HG02852 (cell line): ENCODE data around the gene IGSF3.

ENCODE experiments used
- ATAC-seq: cut with Tn5 transposase; IDR thresholded peaks from one replicate; pipeline ENCODE4 v1.9.1; 2021; ENCODE audit warnings: mild to moderate bottlenecking, moderate library complexity; ENCODE audit not compliant: unreplicated experiment

The IGSF3 gene

DNA sequence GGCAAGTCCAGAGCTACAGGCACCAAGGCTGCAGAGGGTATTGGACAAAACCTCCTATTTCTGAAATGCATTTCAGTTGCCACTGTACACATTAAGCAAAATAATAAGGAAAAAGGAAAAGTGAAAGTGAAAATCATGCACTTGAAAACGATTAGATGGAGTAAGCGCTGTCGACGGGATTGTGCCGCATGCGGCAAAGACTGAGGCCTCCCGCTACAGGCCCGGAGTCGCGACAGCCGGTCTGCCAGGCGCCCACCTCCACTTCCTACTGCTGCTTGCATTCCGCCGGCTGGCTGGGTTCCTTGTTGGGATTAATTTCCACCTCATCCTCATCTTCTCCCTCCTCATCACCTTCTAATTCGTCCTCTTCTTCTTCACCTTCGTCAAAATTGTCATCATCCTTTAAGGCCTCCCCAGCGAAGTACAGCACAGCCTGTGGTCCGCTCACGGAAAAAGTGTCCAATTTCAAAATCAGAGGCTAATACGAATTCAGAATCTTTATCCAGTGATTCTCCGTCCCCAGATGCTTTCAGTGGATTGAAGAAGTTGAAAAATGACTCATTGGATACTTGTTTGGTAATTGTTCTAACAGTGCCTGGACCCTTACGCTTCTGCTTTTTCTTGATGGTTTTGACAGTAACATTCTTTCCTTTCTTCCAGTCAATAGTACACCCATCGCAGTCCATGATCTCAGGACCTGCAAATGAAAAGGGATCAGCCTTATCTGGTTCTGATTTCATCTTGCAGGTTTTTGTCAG, 134.7 kb downstream of the IGSF3 start:
- no peak for ATAC-seq

DNA sequence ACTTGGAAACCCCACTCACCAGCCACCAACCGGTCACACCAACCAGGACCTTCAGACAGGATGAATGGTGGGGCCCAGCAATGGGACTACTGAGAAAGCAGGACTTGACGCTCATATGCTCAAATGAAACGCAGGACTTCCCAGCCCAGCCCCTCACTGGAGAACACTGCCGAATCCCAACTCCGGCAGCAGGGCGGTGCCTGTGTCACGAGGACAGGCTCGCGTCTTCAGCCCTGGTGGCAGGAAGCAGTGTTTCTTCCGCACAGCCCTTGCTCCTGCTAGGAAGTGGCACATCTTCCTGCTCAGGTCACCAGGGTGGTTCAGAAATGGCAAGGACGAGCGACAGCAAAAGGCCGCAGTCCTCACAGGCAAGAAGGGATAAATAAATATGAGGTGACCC, 135.6 kb downstream of the IGSF3 start:
- no peak for ATAC-seq

DNA sequence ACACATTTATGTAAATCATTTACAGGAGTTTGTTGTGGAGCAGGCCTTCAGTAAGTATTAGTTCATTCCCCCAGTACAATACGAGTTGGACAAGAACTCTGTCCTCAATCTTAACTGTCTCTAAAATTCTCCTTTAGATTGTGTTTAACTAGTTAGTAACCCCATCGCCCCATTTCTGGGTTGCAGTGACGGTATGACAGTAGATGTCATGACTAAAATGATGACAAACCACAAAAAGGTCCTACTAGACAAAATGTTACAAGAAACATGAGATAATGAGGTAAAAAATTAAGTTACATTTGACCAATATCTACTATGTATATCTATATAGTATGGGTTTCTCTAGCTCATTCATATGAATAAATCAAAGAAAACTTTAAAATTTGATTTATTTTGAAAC, 137.9 kb downstream of the IGSF3 start:
- ATAC-seq: no peak

DNA sequence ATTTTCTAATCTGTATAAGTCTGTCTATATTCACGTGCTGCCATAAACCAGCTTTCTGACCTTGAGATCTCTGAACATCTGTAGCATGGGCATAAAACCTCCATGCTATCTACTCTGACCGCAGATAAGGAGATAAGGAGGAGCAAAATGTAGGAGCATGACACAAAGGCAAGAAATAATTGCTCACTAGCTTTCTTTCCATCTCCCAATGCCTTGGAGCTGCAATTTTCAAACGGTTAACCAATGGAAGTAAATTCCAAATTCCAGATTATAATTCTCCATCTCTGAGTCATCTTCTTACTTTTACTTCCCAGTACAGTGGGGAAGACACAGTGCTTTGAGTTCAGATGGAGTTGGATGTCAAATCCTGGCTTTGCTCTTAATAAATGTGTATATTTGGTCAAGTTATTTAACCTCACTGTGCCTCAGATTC, 138.3 kb downstream of the IGSF3 start:
- no peak for ATAC-seq

DNA sequence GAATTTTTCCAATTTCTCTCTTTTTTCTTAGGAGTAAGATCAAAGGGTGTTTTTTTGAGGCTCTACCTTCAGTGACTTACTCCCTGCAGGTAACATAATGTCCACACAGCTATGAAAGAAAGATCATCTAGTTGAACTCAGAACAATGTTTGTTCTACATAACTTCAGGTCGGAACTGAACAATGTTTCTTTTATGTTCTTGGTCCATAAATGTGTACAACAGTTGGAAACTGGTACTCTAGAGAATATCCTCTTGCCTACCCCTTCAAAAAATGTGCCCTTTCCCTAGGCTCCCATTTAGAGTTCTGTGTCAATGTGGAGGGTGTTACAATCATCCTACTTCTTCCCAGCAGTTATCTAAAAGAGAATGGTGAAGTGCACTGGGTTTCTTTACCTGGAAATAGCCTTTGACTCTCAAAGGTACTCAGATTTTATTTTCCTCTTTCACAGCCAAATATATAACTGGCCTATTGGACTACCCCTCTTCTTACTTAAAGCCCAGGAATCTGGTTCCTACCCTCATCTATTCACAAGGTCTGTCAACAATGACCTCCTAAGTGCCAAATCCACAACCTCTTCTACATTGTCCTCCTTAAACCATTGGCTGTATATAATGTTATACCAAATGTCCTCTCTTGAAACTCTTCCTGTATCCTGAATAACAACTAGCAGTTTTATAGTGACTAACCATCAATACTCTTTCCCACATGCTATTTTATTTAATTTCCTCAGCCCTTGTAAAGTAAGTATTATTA, 139.0 kb downstream of the IGSF3 start:
- ATAC-seq: no peak

DNA sequence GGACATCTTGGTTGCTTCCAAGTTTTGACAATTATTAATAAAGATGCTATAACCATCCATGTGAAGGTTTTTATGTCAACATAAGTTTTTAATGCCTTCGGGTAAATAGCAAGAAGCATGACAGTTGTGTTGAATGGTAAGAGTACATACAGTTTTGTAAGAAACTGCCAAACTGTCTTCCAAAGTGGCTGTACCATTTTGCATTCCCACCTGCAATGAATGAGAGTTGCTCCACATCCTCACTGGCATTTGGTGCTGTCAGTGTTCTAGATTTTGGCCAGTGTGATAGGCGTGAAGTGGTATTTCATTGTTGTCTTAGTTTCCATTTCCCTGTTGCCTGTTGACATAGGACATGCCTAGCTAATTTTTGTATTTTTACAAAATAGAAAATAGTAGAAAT, 142.1 kb downstream of the IGSF3 start:
- ATAC-seq: no peak
